Measurements from ENCODE around the gene ASXL2. TPM values are rescaled to one million over a fixed set of nuclear protein-coding genes. Genes with fewer than 3 reads are reported as not detected.
"Not testable (repeated sequence)": the region's sequence is repeated elsewhere in the genome, so short reads cannot be mapped to it uniquely, and the experiment has no call there.

The ASXL2 gene
- total RNA-seq, 1 donor from 2014 or later = 35.2 TPM

- intact Hi-C loops (cut with micrococcal nuclease) = no loop called here
Measured at GRCh38 chr2:25894135-25894830, 16.0 kb upstream of the ASXL2 start.

- intact Hi-C loops (cut with micrococcal nuclease) = no loop called here
Measured at GRCh38 chr2:25891672-25892071, 13.4 kb upstream of the ASXL2 start.

- intact Hi-C loops (cut with micrococcal nuclease) = no loop called here
Measured at GRCh38 chr2:25887624-25888242, 9.4 kb upstream of the ASXL2 start.

- intact Hi-C loops (cut with micrococcal nuclease) = no loop called here
Measured at GRCh38 chr2:25885933-25886332, 7.6 kb upstream of the ASXL2 start.

- intact Hi-C loops (cut with micrococcal nuclease) = no loop called here
Measured at GRCh38 chr2:25881764-25882163, 3.5 kb upstream of the ASXL2 start.

- intact Hi-C loops (cut with micrococcal nuclease) = loop anchor here (2.0 to 5.0 kb wide), 5 partner anchors 38 to 468 kb away; partner anchors contain the start of genes ADGRF3, HADHA, HADHB and KIF3C
Measured at GRCh38 chr2:25879133-25879730, 945 bp upstream of the ASXL2 start.

GRCh38 chr2:25877431-25878360, 591 bp downstream of the ASXL2 start:
- intact Hi-C loops (cut with micrococcal nuclease) = loop anchor here (1.0 to 5.0 kb wide), 8 partner anchors 25 to 470 kb away; partner anchors contain the start of genes ADGRF3, DTNB, HADHA and HADHB

GRCh38 chr2:25872134-25872533, 6.2 kb downstream of the ASXL2 start:
- intact Hi-C loops (cut with micrococcal nuclease) = no loop called here

GRCh38 chr2:25867396-25868003, 10.8 kb downstream of the ASXL2 start:
- intact Hi-C loops (cut with micrococcal nuclease) = no loop called here

GRCh38 chr2:25856377-25856776, 21.9 kb downstream of the ASXL2 start:
- intact Hi-C loops (cut with micrococcal nuclease) = no loop called here

- intact Hi-C loops (cut with micrococcal nuclease) = no loop called here
Measured at GRCh38 chr2:25855065-25855464, 23.2 kb downstream of the ASXL2 start.

GRCh38 chr2:25854613-25855012, 23.7 kb downstream of the ASXL2 start:
- intact Hi-C loops (cut with micrococcal nuclease) = loop anchor here (5.0 kb wide), 2 partner anchors 37 to 128 kb away; partner anchors contain the start of gene KIF3C

GRCh38 chr2:25853038-25853638, 25.1 kb downstream of the ASXL2 start:
- intact Hi-C loops (cut with micrococcal nuclease) = loop anchor here (5.0 kb wide), 2 partner anchors 36 to 129 kb away; partner anchors contain the start of gene KIF3C

- intact Hi-C loops (cut with micrococcal nuclease) = loop anchor here (1.0 to 5.0 kb wide), 4 partner anchors 26 to 130 kb away; partner anchors contain the start of genes ASXL2 and KIF3C
Measured at GRCh38 chr2:25851740-25852503, 26.4 kb downstream of the ASXL2 start.

GRCh38 chr2:25850400-25850799, 27.9 kb downstream of the ASXL2 start:
- intact Hi-C loops (cut with micrococcal nuclease) = loop anchor here (5.0 kb wide), 2 partner anchors 33 to 132 kb away; partner anchors contain the start of gene KIF3C

GRCh38 chr2:25849350-25849749, 28.9 kb downstream of the ASXL2 start:
- intact Hi-C loops (cut with micrococcal nuclease) = not testable (repeated sequence)

- intact Hi-C loops (cut with micrococcal nuclease) = no loop called here
Measured at GRCh38 chr2:25845843-25846505, 32.3 kb downstream of the ASXL2 start.

GRCh38 chr2:25844089-25844488, 34.2 kb downstream of the ASXL2 start:
- intact Hi-C loops (cut with micrococcal nuclease) = no loop called here

- intact Hi-C loops (cut with micrococcal nuclease) = no loop called here
Measured at GRCh38 chr2:25842155-25842554, 36.1 kb downstream of the ASXL2 start.

Measured in T-helper 2 cell treated with Interferon-gamma antibody and Interleukin-4, amounts not matched to agents 100 ng/mL and 5 ng/mL, for 36 hours (primary cell).